H1 (cell line): ENCODE measurements around the gene LARP1. TPM values are rescaled to one million over a fixed set of nuclear protein-coding genes. Genes with fewer than 3 reads are reported as not detected.

Experiments
- CTCF ChIA-PET: fragments of 300-600 bp; sonication (Branson Sonifier 250); formaldehyde crosslinking; loops from one replicate; lab custom pipeline; 2021; ENCODE audit not compliant: partially characterized antibody; lab: Charles Lee
- POLR2A ChIA-PET: fragments of 300-600 bp; sonication (Branson Sonifier 250); formaldehyde crosslinking; loops from one replicate; lab custom pipeline; 2021; ENCODE audit warnings: inconsistent platforms; ENCODE audit not compliant: partially characterized antibody; lab: Charles Lee
- DNase-seq, 2 experiments: peaks; one replicate each; pipeline versions ENCODE4 v3.0.0 to v3.0.0-alpha.2; 2010 to 2022; ENCODE audit warnings: low spot score in 2 of 2, low read depth in 1 of 2, mixed read lengths in 1 of 2
- FAIRE-seq: peaks from 2 replicates; lab custom pipeline; 2011; peaks lifted over from hg19 to GRCh38; lab: Jason Lieb, UNC
- H2AFZ ChIP-seq: 2 replicates; pipeline ENCODE4 v1.8.1; 2012; ENCODE audit warnings: low read length, inconsistent platforms
- H2AK5ac ChIP-seq: 2 replicates; pipeline ENCODE4 v1.6.1; 2013; ENCODE audit warnings: low read depth, low read length
- H2BK120ac ChIP-seq: replicated peaks from 2 replicates; pipeline ENCODE3; 2013; ENCODE audit warnings: low read depth, low read length, inconsistent platforms
- H2BK12ac ChIP-seq: 2 replicates; pipeline ENCODE4 v1.6.1; 2013; ENCODE audit warnings: low read depth, low read length
- H2BK15ac ChIP-seq: 2 replicates; pipeline ENCODE4 v1.6.1; 2013; ENCODE audit warnings: low read length
- H2BK20ac ChIP-seq: 2 replicates; pipeline ENCODE4 v1.6.1; 2013; ENCODE audit warnings: low read length
- H2BK5ac ChIP-seq: 2 replicates; pipeline ENCODE4 v1.6.1; 2013; ENCODE audit warnings: low read depth, low read length
- H3K14ac ChIP-seq: 2 replicates; pipeline ENCODE4 v1.6.1; 2013; ENCODE audit warnings: inconsistent platforms; ENCODE audit not compliant: insufficient read length
- H3K18ac ChIP-seq: 2 replicates; pipeline ENCODE4 v1.6.1; 2013; ENCODE audit warnings: low read length; ENCODE audit errors: extremely low read depth
- H3K23ac ChIP-seq: 2 replicates; pipeline ENCODE4 v1.6.1; 2013; ENCODE audit warnings: inconsistent platforms; ENCODE audit not compliant: insufficient read length
- H3K23me2 ChIP-seq: 2 replicates; pipeline ENCODE4 v1.6.1; 2013; ENCODE audit warnings: low read depth, low read length
- H3K27ac ChIP-seq: 2 replicates; pipeline ENCODE4 v1.6.1; 2011; ENCODE audit warnings: low read depth, low read length, inconsistent platforms
- H3K27me3 ChIP-seq, 4 experiments: replicated peaks in 1 of 4; 1 replicate in 1 of 4; 2 replicates in 3 of 4; pipeline versions ENCODE4 v1.6.1 to v1.8.1; 2011 to 2013; ENCODE audit warnings: low read length in 3 of 4, mild to moderate bottlenecking in 3 of 4, inconsistent platforms in 2 of 4, mixed read lengths in 2 of 4, moderate library complexity in 1 of 4; ENCODE audit not compliant: control insufficient read depth in 3 of 4, insufficient read depth in 3 of 4; ENCODE audit errors: extremely low read depth in 1 of 4
- H3K36me3 ChIP-seq, 4 experiments: 2 replicates each; pipeline versions ENCODE4 v1.6.1 to v1.8.1; 2011 to 2013; ENCODE audit warnings: mild to moderate bottlenecking in 4 of 4, low read length in 3 of 4, moderate library complexity in 2 of 4, control low read depth in 1 of 4, inconsistent platforms in 1 of 4; ENCODE audit not compliant: insufficient read depth in 4 of 4, control insufficient read depth in 2 of 4
- H3K4ac ChIP-seq: replicated peaks from 2 replicates; pipeline ENCODE3; 2013; ENCODE audit warnings: low read length, low read depth, mixed read lengths, inconsistent platforms; ENCODE audit not compliant: insufficient read length
- H3K4me1 ChIP-seq, 4 experiments: replicated peaks in 1 of 4; 1 replicate in 1 of 4; 2 replicates in 3 of 4; pipeline versions ENCODE4 v1.6.1 to v1.8.1; 2011 to 2013; ENCODE audit warnings: low read length in 3 of 4, inconsistent platforms in 2 of 4, mixed read lengths in 1 of 4; ENCODE audit not compliant: insufficient read depth in 4 of 4, control insufficient read depth in 3 of 4
- H3K4me2 ChIP-seq, 2 experiments: 2 replicates each; pipeline versions ENCODE4 v1.6.1 to v1.8.1; 2011 to 2013; ENCODE audit warnings: low read depth in 2 of 2, low read length in 2 of 2, control low read depth in 1 of 2, inconsistent platforms in 1 of 2, mild to moderate bottlenecking in 1 of 2; ENCODE audit not compliant: insufficient read depth in 1 of 2
- H3K4me3 ChIP-seq, 4 experiments: fragments of 200-600, 300-600 bp in 1 of 4; sonication (generic), shearing (Covaris generic), sonication (Bioruptor Twin) in 1 of 4; 2 replicates each; pipeline versions ENCODE4 v1.5.1 to v1.8.1; 2011 to 2016; ENCODE audit warnings: low read length in 4 of 4, low read depth in 3 of 4, control low read depth in 2 of 4, inconsistent platforms in 2 of 4, mild to moderate bottlenecking in 2 of 4, mixed read lengths in 1 of 4, moderate library complexity in 1 of 4; ENCODE audit not compliant: insufficient read depth in 2 of 4; ENCODE audit errors: extremely low read depth in 1 of 4
- H3K56ac ChIP-seq: replicated peaks from 2 replicates; pipeline ENCODE3; 2013; ENCODE audit warnings: low read depth, mild to moderate bottlenecking, mixed read lengths, low read length, inconsistent platforms; ENCODE audit not compliant: insufficient read length
- H3K79me1 ChIP-seq: 2 replicates; pipeline ENCODE4 v1.6.1; 2013; ENCODE audit warnings: low read depth, low read length, control low read depth
- H3K79me2 ChIP-seq, 2 experiments: 2 replicates each; pipeline versions ENCODE4 v1.6.1 to v1.8.1; 2012 to 2013; ENCODE audit warnings: low read length in 2 of 2, mild to moderate bottlenecking in 2 of 2, inconsistent platforms in 1 of 2; ENCODE audit not compliant: insufficient read depth in 2 of 2, control insufficient read depth in 1 of 2
- H3K9ac ChIP-seq, 4 experiments: replicated peaks in 1 of 4; 1 replicate in 1 of 4; 2 replicates in 3 of 4; pipeline versions ENCODE4 v1.6.1 to v1.8.1; 2011 to 2013; ENCODE audit warnings: low read depth in 3 of 4, low read length in 3 of 4, control low read depth in 2 of 4, mild to moderate bottlenecking in 2 of 4, moderate library complexity in 2 of 4, inconsistent platforms in 1 of 4; ENCODE audit errors: extremely low read depth in 1 of 4
- H3K9me3 ChIP-seq, 2 experiments: 2 replicates each; pipeline versions ENCODE4 v1.6.1 to v1.8.1; 2012 to 2013; ENCODE audit warnings: mild to moderate bottlenecking in 2 of 2, moderate library complexity in 2 of 2, control low read depth in 1 of 2, inconsistent platforms in 1 of 2, low read depth in 1 of 2, low read length in 1 of 2, mixed read lengths in 1 of 2; ENCODE audit not compliant: insufficient read depth in 2 of 2
- H4K20me1 ChIP-seq, 2 experiments: replicated peaks in 1 of 2; 2 replicates each; pipeline versions ENCODE3 to v1.8.1; 2011 to 2013; ENCODE audit warnings: inconsistent platforms in 2 of 2, low read length in 2 of 2, mild to moderate bottlenecking in 1 of 2; ENCODE audit not compliant: insufficient read depth in 2 of 2, control insufficient read depth in 1 of 2
- H4K5ac ChIP-seq: 2 replicates; pipeline ENCODE4 v1.6.1; 2013; ENCODE audit warnings: low read length, low read depth, mixed read lengths, inconsistent platforms; ENCODE audit not compliant: insufficient read length
- H4K8ac ChIP-seq: 2 replicates; pipeline ENCODE4 v1.8.0; 2013; ENCODE audit warnings: mild to moderate bottlenecking, moderate library complexity, low read length, inconsistent platforms; ENCODE audit not compliant: insufficient read depth; ENCODE audit errors: extremely low read depth
- H4K91ac ChIP-seq: replicated peaks from 2 replicates; pipeline ENCODE3; 2013; ENCODE audit warnings: low read length, mixed read lengths, inconsistent platforms; ENCODE audit not compliant: insufficient read length
- CEBPB ChIP-seq: IDR thresholded peaks from 2 replicates; pipeline ENCODE4 v1.6.1; 2012; ENCODE audit warnings: low read depth, low read length
- EZH2 ChIP-seq: fragments of 200-600 bp; sonication (generic); IDR thresholded peaks from 2 replicates; pipeline ENCODE4 v1.7.1; 2012; ENCODE audit warnings: low read depth, mild to moderate bottlenecking, moderate library complexity, low read length, inconsistent platforms; ENCODE audit not compliant: severe bottlenecking
- HDAC6 ChIP-seq: IDR thresholded peaks from one replicate; pipeline ENCODE4 v1.7.1; 2012; ENCODE audit warnings: low read depth, mild to moderate bottlenecking, inconsistent platforms, low read length, moderate library complexity
- SP4 ChIP-seq: IDR thresholded peaks from 2 replicates; pipeline ENCODE4 v1.6.1; 2012; ENCODE audit warnings: low read length, inconsistent platforms
- SRF ChIP-seq: IDR thresholded peaks from 2 replicates; pipeline ENCODE4 v1.6.1; 2011; ENCODE audit warnings: mild to moderate bottlenecking, low read depth, low read length, moderate library complexity
- TCF12 ChIP-seq: IDR thresholded peaks from 2 replicates; pipeline ENCODE4 v1.6.1; 2011; ENCODE audit warnings: low read depth, mild to moderate bottlenecking, low read length
- TEAD4 ChIP-seq: IDR thresholded peaks from 2 replicates; pipeline ENCODE4 v1.6.1; 2012; ENCODE audit warnings: low read depth, low read length, inconsistent platforms, mixed read lengths
- WGBS, 2 experiments: shearing (Covaris generic) in 1 of 2; methylation state at CpG; one replicate each; pipeline versions ENCODE4 v1.1.6 to v1.1.7; 2013 to 2015; ENCODE audit warnings: low lambda C conversion rate in 2 of 2, mixed read lengths in 2 of 2, inconsistent platforms in 1 of 2, low coverage in 1 of 2, missing lambda C conversion rate in 1 of 2; ENCODE audit not compliant: insufficient replicate concordance in 2 of 2, insufficient coverage in 1 of 2, insufficient read length in 1 of 2; ENCODE audit errors: extremely low coverage in 1 of 2, missing lambda C conversion rate in 1 of 2; 5-methylcytosine and 5-hydroxymethylcytosine counted together
- polyA plus RNA-seq, 7 experiments: library from polyadenylated mRNA; depleted of rRNA in 3 of 7; stranded (reverse) in 5 of 7; unstranded in 2 of 7; fragments of >200 nt in 5 of 7; fragments of 200-250 nt in 2 of 7; gene quantifications; 1 replicate in 5 of 7; 2 replicates in 1 of 7; 4 replicates in 1 of 7; pipeline versions ENCODE4 v1.2.1 to v1.2.3, GENCODE V29; 2011 to 2013; ENCODE audit warnings: missing spikeins in 2 of 7, mixed read lengths in 2 of 7
- total RNA-seq: library from RNA; stranded (reverse); fragmentation: NEBNext Ultra II Directional; extraction: Animal tissue kit (Norgen Biotek cat#: 25700); gene quantifications from 2 replicates; pipeline ENCODE4 v1.2.1, GENCODE V29; 2021

LARP1 gene
- total and polyA plus RNA-seq, 2 of the 8 experiments (the other 6 are each of a cell fraction or from before 2014, with no cell fraction given) = 106 to 422 TPM

DNA sequence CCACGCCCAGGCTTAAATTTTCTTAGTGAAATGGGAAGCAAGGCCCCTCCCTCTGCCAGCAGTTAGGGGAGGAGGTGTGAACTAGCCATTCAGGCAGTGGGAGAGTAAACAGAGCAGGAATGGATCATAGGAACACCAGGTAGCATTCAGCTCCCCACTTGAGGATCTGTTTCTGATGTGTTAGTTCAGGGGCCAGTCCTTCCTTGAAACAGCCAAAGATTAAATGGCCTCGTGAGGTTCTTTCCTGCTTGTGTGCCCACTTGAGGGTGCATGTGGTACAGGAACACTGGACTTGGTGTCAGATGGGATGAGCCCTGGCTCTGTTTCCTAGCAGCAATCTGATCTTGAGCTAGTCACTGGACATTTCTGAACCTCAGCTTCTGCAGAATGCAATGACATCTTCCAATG lies 74.0 kb downstream of the LARP1 start:
- H3K27ac ChIP-seq = no peak overlapping the region
- H3K4me2 ChIP-seq = no peak overlapping the region

More for the DNA sequence above, 74.0 kb downstream of the LARP1 start:
- Histone ChIP-seq H3K79me1 (no peaks in the 10 kb centered on the region), H3K4me1 (no peaks in the 10 kb centered on the region), H3K79me2 (no peaks in the 10 kb centered on the region), H3K9me3 (no peaks in the 10 kb centered on the region), H3K23me2 (no peaks in the 10 kb centered on the region), H3K23ac (no peak overlapping the region), H2BK120ac (no peak overlapping the region), H2BK15ac (no peak overlapping the region), H2AK5ac (no peak overlapping the region), H4K5ac (no peak overlapping the region), H4K8ac (no peak overlapping the region), H3K9ac (no peak overlapping the region), H2AFZ (no peak overlapping the region), H3K27me3 (no peaks in the 10 kb centered on the region), H3K18ac (no peak overlapping the region), H4K91ac (no peak overlapping the region), H2BK5ac (no peak overlapping the region), H3K36me3 (peaks cover 0 to 17% (median 12%) of the 10 kb centered on the region in 4 experiments; a peak in 7 of 8 replicates), H3K14ac (no peak overlapping the region), H2BK20ac (no peak overlapping the region), H3K4me3 (no peak overlapping the region), H3K56ac (no peak overlapping the region), H4K20me1 (peaks cover 0 to 3% of the 10 kb centered on the region in 2 experiments), H2BK12ac (no peak overlapping the region), H3K4ac (no peak overlapping the region)
- FAIRE-seq (no peak), DNase-seq (no peak)
- CTCF ChIA-PET = interaction anchor here (1.1 kb wide), 3 partner anchors 9 to 179 kb away, joined by 3 to 6 read pairs (median 4); no protein-coding TSS in a partner anchor
- TF ChIP-seq TCF12 (no peak), HDAC6 (no peak), TEAD4 (no peak), CEBPB (no peak), EZH2 (no peak), SRF (no peak), SP4 (no peak)
- POLR2A ChIA-PET = interaction anchor here (0.6 to 2.8 kb wide), 3 partner anchors 10 to 650 kb away, joined by 5 to 7 read pairs (median 7); no protein-coding TSS in a partner anchor
- WGBS, 2 experiments = 78% methylated on average over 2 of the region's 2 CpGs; no CpG with 5 or more reads in 1 of the 2 experiments
